H9 (cell line): Measurements from ENCODE around the gene INSM1. TPM values are rescaled to one million over a fixed set of nuclear protein-coding genes. Genes with fewer than 3 reads are reported as not detected.

Experiments
- DNase-seq: peaks from one replicate; pipeline ENCODE4 v3.0.0-alpha.2; 2017
- H2AFZ ChIP-seq: one replicate; pipeline ENCODE4 v1.6.1; 2013; ENCODE audit warnings: mild to moderate bottlenecking, low read length, control low read depth, moderate library complexity
- H2AK5ac ChIP-seq: 2 replicates; pipeline ENCODE4 v1.6.1; 2013; ENCODE audit warnings: low read length, control low read depth, mixed read lengths; ENCODE audit not compliant: insufficient read length
- H2BK120ac ChIP-seq: one replicate; pipeline ENCODE4 v1.6.1; 2013; ENCODE audit warnings: low read depth, mild to moderate bottlenecking, low read length, control low read depth, inconsistent platforms; ENCODE audit not compliant: poor library complexity, severe bottlenecking
- H2BK12ac ChIP-seq: 2 replicates; pipeline ENCODE4 v1.6.1; 2013; ENCODE audit warnings: low read length, control low read depth, mixed read lengths, low read depth; ENCODE audit not compliant: insufficient read length
- H2BK15ac ChIP-seq: 2 replicates; pipeline ENCODE4 v1.6.1; 2013; ENCODE audit warnings: low read depth, low read length, control low read depth
- H2BK20ac ChIP-seq: one replicate; pipeline ENCODE4 v1.6.1; 2013; ENCODE audit warnings: low read depth, mild to moderate bottlenecking, low read length, control low read depth, inconsistent platforms; ENCODE audit not compliant: poor library complexity, severe bottlenecking
- H2BK5ac ChIP-seq: 2 replicates; pipeline ENCODE4 v1.6.1; 2013; ENCODE audit warnings: low read length, control low read depth, mixed read lengths; ENCODE audit not compliant: insufficient read length
- H3K14ac ChIP-seq: 2 replicates; pipeline ENCODE4 v1.6.1; 2013; ENCODE audit warnings: low read length, control low read depth; ENCODE audit not compliant: insufficient read depth
- H3K18ac ChIP-seq: 2 replicates; pipeline ENCODE4 v1.6.1; 2013; ENCODE audit warnings: low read depth, mild to moderate bottlenecking, mixed read lengths, low read length, control low read depth; ENCODE audit not compliant: insufficient read length
- H3K23ac ChIP-seq: 2 replicates; pipeline ENCODE4 v1.6.1; 2013; ENCODE audit warnings: low read length, control low read depth, mixed read lengths, low read depth; ENCODE audit not compliant: insufficient read length
- H3K23me2 ChIP-seq: 2 replicates; pipeline ENCODE4 v1.6.1; 2013; ENCODE audit warnings: low read depth, mild to moderate bottlenecking, mixed read lengths, low read length, control low read depth; ENCODE audit not compliant: insufficient read length, poor library complexity, severe bottlenecking
- H3K27ac ChIP-seq: 2 replicates; pipeline ENCODE4 v1.5.1; 2013; ENCODE audit warnings: low read length, control low read depth, mixed read lengths, low read depth; ENCODE audit not compliant: insufficient read length
- H3K27me3 ChIP-seq: 2 replicates; pipeline ENCODE4 v1.6.1; 2013; ENCODE audit warnings: low read length, control low read depth, inconsistent platforms; ENCODE audit not compliant: insufficient read depth
- H3K4ac ChIP-seq: 2 replicates; pipeline ENCODE4 v1.6.1; 2013; ENCODE audit warnings: low read depth, mild to moderate bottlenecking, control low read depth, inconsistent platforms, low read length, moderate library complexity
- H3K4me1 ChIP-seq: 2 replicates; pipeline ENCODE4 v1.6.1; 2013; ENCODE audit warnings: low read length, control low read depth, inconsistent platforms; ENCODE audit not compliant: insufficient read depth
- H3K4me2 ChIP-seq: 2 replicates; pipeline ENCODE4 v1.6.1; 2013; ENCODE audit warnings: low read length, control low read depth, mixed read lengths; ENCODE audit not compliant: insufficient read length, insufficient read depth
- H3K56ac ChIP-seq: 2 replicates; pipeline ENCODE4 v1.6.1; 2013; ENCODE audit warnings: low read depth, mild to moderate bottlenecking, mixed read lengths, low read length, control low read depth; ENCODE audit not compliant: insufficient read length
- H3K79me1 ChIP-seq: 2 replicates; pipeline ENCODE4 v1.6.1; 2013; ENCODE audit warnings: low read depth, mild to moderate bottlenecking, moderate library complexity, low read length, control low read depth, inconsistent platforms; ENCODE audit not compliant: insufficient read depth, poor library complexity, severe bottlenecking
- H3K79me2 ChIP-seq: 2 replicates; pipeline ENCODE4 v1.6.1; 2013; ENCODE audit warnings: low read length, control low read depth, inconsistent platforms; ENCODE audit not compliant: insufficient read depth
- H3K9ac ChIP-seq: 2 replicates; pipeline ENCODE4 v1.6.1; 2013; ENCODE audit warnings: low read length, control low read depth, mixed read lengths; ENCODE audit not compliant: insufficient read length; ENCODE audit errors: extremely low read depth
- H3K9me3 ChIP-seq: one replicate; pipeline ENCODE4 v1.6.1; 2013; ENCODE audit warnings: low read depth, low read length, inconsistent platforms; ENCODE audit not compliant: control insufficient read depth
- H3T11ph ChIP-seq: one replicate; pipeline ENCODE4 v1.6.1; 2013; ENCODE audit warnings: mild to moderate bottlenecking, low read length, control low read depth, inconsistent platforms
- H4K20me1 ChIP-seq: one replicate; pipeline ENCODE4 v1.6.1; 2013; ENCODE audit not compliant: control insufficient read depth, insufficient read length, insufficient read depth
- H4K5ac ChIP-seq: 2 replicates; pipeline ENCODE4 v1.6.1; 2013; ENCODE audit warnings: low read depth, mild to moderate bottlenecking, mixed read lengths, low read length, control low read depth; ENCODE audit not compliant: insufficient read length
- H4K8ac ChIP-seq: replicated peaks from 2 replicates; pipeline ENCODE4 v1.6.1; 2013; ENCODE audit warnings: low read length, control low read depth, mixed read lengths, low read depth; ENCODE audit not compliant: insufficient read length
- H4K91ac ChIP-seq: 2 replicates; pipeline ENCODE4 v1.6.1; 2013; ENCODE audit warnings: low read depth, mild to moderate bottlenecking, moderate library complexity, mixed read lengths, low read length, control low read depth; ENCODE audit not compliant: insufficient read length
- H3K27ac Mint-ChIP-seq, 3 experiments: 2 replicates in 2 of 3; 3 replicates in 1 of 3; pipeline ENCODE4 v1.8.0; 2020 to 2021; ENCODE audit warnings: mixed read lengths in 3 of 3, mild to moderate bottlenecking in 1 of 3, moderate library complexity in 1 of 3
- H3K27me3 Mint-ChIP-seq: 2 replicates; pipeline ENCODE4 v1.8.0; 2021; ENCODE audit warnings: low read depth, mild to moderate bottlenecking, moderate library complexity, mixed read lengths
- H3K36me3 Mint-ChIP-seq, 3 experiments: 2 replicates in 2 of 3; 3 replicates in 1 of 3; pipeline ENCODE4 v1.8.0; 2020 to 2021; ENCODE audit warnings: low read depth in 3 of 3, mixed read lengths in 3 of 3; ENCODE audit not compliant: insufficient read depth in 1 of 3
- H3K4me1 Mint-ChIP-seq, 2 experiments: 2 replicates each; pipeline ENCODE4 v1.8.0; 2020; ENCODE audit warnings: mixed read lengths in 2 of 2
- H3K4me3 Mint-ChIP-seq, 2 experiments: 2 replicates in 1 of 2; 3 replicates in 1 of 2; pipeline ENCODE4 v1.8.0; 2020 to 2021; ENCODE audit warnings: mild to moderate bottlenecking in 2 of 2, mixed read lengths in 2 of 2, moderate library complexity in 1 of 2
- H3K9me3 Mint-ChIP-seq, 2 experiments: 2 replicates in 1 of 2; 3 replicates in 1 of 2; pipeline ENCODE4 v1.8.0; 2020; ENCODE audit warnings: mild to moderate bottlenecking in 2 of 2, mixed read lengths in 2 of 2, moderate library complexity in 1 of 2
- CTCF ChIP-seq: fragments of 200-600 bp; sonication (generic); conservative IDR thresholded peaks from 3 replicates; pipeline ENCODE4 v1.8.0; 2021; ENCODE audit warnings: antibody characterized with exemption, mild to moderate bottlenecking
- WGBS: extraction: QIAGEN DNeasy Blood & Tissue Kit; methylation state at CpG from one replicate; pipeline ENCODE4 v1.1.7; 2013; ENCODE audit warnings: missing lambda C conversion rate, low lambda C conversion rate, mixed read lengths; ENCODE audit not compliant: insufficient read length; ENCODE audit errors: extremely low coverage; 5-methylcytosine and 5-hydroxymethylcytosine counted together
- total RNA-seq: library from RNA; stranded (reverse); gene quantifications from 2 replicates; pipeline ENCODE4 v1.2.1, GENCODE V29; 2021

The INSM1 gene
- total RNA-seq, 1 experiment from 2014 or later = 0.83 TPM

DNA sequence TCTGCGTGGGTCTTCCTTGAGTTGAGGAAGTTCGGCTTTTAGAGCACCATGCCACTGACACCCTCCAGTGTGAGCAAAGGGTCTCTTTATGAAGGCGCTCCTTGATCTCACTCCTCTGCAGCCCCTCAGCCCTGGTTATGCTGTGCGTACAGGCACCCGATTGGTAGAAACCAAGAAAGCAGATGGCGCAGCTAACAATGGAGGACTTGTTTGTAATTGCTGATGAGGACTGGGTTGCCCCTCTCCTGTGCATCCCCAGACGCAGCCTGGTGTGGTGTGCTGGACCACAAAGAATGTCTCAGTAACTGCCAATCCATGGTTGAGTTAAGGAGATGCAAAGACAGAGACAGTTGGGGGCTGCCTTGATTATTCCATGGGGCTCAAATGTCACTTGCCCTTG, 30.2 kb downstream of the INSM1 start:
- Histone ChIP-seq H3K18ac (no peak overlapping the region), H3K27ac (no peak overlapping the region), H3K4me1 (no peaks in the 10 kb centered on the region), H4K20me1 (no peaks in the 10 kb centered on the region), H3T11ph (no peak overlapping the region), H3K79me1 (no peaks in the 10 kb centered on the region), H4K5ac (no peak overlapping the region), H3K9me3 (no peaks in the 10 kb centered on the region), H3K9ac (no peak overlapping the region), H3K23ac (no peak overlapping the region), H3K14ac (no peak overlapping the region), H3K27me3 (no peaks in the 10 kb centered on the region), H3K79me2 (no peaks in the 10 kb centered on the region), H2BK5ac (no peak overlapping the region), H2BK15ac (no peak overlapping the region), H3K4ac (no peak overlapping the region), H2BK20ac (no peak overlapping the region), H4K91ac (no peak overlapping the region), H2BK120ac (no peak overlapping the region), H3K23me2 (no peaks in the 10 kb centered on the region), H2AK5ac (no peak overlapping the region), H4K8ac (no peak overlapping the region), H3K4me2 (no peak overlapping the region), H3K56ac (no peak overlapping the region), H2BK12ac (no peak overlapping the region), H2AFZ (no peak overlapping the region)
- H3K36me3 Mint-ChIP-seq = no peaks in the 10 kb centered on the region; a peak in 1 of 7 replicates
- peaks cover 13 to 22% of the 10 kb centered on the region in 2 experiments for H3K4me1 Mint-ChIP-seq
- H3K4me3 Mint-ChIP-seq = no peak overlapping the region
- WGBS = no CpG with 5 or more reads among the region's 7 CpGs
- H3K27me3 Mint-ChIP-seq = peaks cover 2% of the 10 kb centered on the region
- TF ChIP-seq CTCF = no peak
- no peaks in the 10 kb centered on the region for H3K9me3 Mint-ChIP-seq
- no peak overlapping the region for H3K27ac Mint-ChIP-seq
- no peak for DNase-seq
